Stimulated activated CD4-positive, alpha-beta T cell treated with anti-CD3 and anti-CD28 coated beads, Interleukin-1b, Interleukin-23, amount 100 ng/mL, for 4 hours (primary cell): ENCODE measurements around the gene HDAC5.
A peak's percentile ranks its signal among the peaks of the same experiment; 100 is the strongest.
"Not testable (repeated sequence)": the region's sequence is repeated elsewhere in the genome, so short reads cannot be mapped to it uniquely, and the experiment has no call there.

Experiments used
- DNase-seq, 2 donors: peaks; one replicate each; pipeline ENCODE4 v3.0.0-alpha.2; 2020; ENCODE audit warnings: low read depth in 2 of 2

The HDAC5 gene

GRCh38 chr17:44067545-44067940 lies 55.9 kb downstream of the HDAC5 start:
- no peak for DNase-seq

GRCh38 chr17:44066204-44066930 lies 57.1 kb downstream of the HDAC5 start, which contains the start of gene LSM12:
LSM12 (minus strand) TSS chr17:44066671; CDS start chr17:44066587, 84 bp downstream.
- DNase-seq = peak; percentile 84 to 91

GRCh38 chr17:44065668-44066203 lies 57.7 kb downstream of the HDAC5 start:
- peak in 1 of 2 donors; percentile 11 for DNase-seq

- DNase-seq = no peak
These were observed 59.5 kb downstream of the HDAC5 start for GRCh38 chr17:44063704-44064639.

DNA sequence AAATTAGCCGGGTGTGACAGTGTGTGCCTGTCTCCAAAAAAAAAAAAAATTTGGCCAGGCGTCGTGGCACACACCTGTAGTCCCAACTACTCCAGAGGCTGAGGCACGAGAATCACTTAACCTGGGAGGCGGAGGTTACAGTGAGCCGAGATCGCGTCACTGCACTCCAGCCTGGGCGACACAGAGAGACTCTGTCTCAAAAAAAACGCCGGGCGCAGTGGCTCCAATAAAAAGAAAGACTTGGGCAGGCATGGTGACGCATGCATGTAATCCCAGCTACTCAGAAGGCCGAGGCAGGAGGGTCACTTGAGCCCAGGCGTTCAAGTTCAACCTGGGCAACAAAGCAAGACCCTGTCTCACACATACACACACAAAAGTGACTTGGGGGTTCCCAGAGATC lies 60.6 kb downstream of the HDAC5 start:
- DNase-seq = no peak

- no peak for DNase-seq
These were observed 62.0 kb downstream of the HDAC5 start for GRCh38 chr17:44061446-44061845.

DNA sequence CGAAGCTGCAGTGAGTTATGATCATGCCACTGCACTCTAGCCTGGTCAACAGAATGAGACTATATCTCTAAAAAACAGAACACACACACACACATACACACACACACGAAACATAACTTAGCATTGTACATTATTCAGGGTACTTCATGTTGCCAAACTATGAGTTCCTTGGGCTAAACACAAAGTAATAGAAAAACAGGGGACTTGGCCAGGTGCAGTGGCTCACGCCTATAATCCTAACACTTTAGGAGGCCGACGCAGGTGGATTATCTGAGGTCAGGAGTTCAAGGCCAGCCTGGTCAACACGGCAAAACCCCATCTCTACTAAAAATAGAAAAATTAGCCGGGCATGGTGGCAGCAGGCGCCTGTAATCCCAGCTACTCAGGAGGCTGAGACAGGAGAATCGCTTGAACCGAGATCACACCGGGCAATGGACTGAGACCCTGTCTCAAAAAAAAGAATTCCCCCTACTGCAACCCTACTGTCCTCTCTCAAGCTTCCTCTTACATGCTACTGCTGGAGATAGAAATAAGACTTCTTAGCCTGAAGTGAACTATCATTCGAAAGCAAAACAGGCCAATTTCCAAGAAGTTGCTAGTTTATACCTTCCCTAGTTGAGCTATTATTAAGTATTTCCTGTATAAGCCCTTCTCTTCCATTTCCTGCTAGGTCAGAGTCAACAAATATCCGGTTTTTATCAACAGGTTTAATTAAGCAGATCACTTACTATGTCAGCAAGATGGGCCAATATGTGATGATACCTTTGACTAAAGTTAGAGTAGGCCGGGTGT lies 64.1 kb downstream of the HDAC5 start:
- DNase-seq = no peak

GRCh38 chr17:44053125-44053872 lies 70.1 kb downstream of the HDAC5 start:
- no peak for DNase-seq

- no peak for DNase-seq
These were observed 74.0 kb downstream of the HDAC5 start for GRCh38 chr17:44049294-44050060.

- not testable (repeated sequence) for DNase-seq
These were observed 76.5 kb downstream of the HDAC5 start for GRCh38 chr17:44046893-44047292.

- DNase-seq = no peak
These were observed 78.0 kb downstream of the HDAC5 start for GRCh38 chr17:44045486-44045885.

DNA sequence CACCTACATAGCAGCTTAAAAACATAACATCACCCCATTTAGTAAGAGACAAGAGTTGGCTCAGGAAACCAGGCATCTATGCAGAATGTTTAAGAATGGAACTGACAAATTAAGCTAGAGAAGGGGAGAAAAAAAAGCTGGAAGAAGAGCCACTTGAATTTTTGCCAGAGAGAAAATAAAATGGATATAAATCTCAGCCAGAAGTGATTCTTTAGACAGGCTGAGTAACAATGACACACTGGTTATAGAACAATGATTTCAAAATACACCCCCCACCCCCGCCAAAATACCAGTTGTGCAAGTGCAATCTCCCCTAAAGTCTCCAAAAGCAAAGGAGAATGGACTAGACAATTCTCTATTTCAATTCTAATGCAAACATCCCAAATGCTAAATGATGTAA lies 79.4 kb downstream of the HDAC5 start:
- DNase-seq = no peak

DNA sequence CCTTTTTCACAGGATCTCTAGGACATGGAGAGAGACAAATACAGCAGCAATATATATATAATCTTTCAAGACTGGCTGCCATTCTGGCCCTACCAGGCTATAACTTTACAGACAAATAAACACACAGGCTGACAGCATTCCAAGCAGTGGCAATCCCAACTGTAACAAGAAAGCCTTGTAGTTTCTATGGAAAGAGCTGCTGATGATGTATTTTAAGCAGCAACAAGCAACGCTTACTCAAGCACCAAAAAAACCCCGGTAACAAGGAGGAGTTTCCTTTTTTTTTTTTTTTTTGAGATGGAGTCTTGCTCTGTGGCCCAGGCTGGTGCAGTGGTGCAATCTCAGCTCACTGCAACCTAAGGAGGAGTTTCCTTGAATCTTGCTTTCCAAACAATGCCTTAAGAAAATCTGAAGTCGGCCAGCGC lies 80.2 kb downstream of the HDAC5 start:
- no peak for DNase-seq

DNA sequence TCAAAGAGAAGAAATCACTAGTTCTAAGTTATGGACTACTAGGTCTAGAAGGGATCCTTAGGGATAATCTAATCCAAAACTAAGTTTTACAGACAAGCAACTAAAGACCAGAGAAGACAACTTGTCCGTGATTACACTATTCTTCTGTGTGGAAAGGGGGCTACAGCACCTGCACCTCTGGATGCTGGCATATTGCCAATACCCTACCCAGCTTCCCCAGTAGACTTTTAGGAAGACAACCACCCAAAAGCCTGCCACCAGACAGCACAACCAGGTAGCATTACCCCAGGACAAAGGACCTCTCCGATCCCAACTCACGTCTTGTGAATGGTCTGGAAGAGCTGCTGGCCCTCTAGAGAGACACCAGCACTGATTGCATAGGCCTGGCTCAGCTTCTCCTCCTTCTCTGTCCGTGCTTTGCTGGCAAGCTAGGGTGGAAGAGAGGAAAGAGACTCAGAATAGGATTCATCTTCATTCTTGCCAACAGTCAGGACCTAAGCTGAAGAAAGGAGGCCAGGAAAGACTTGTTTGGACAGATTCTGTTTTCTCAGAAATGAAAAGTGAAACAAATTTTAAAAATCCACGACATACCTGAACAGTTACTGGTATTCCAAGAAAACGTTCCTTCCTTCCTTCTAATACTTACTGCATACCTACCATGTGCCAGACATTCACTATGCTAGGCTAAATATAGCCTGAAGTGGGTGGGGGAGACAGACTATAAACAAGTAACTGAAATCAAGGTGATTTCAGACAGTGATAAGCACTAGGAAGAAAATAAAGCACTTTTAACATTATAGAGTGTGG lies 83.4 kb downstream of the HDAC5 start:
- no peak for DNase-seq

- no peak for DNase-seq
These were observed 84.8 kb downstream of the HDAC5 start for GRCh38 chr17:44038604-44039011.

DNA sequence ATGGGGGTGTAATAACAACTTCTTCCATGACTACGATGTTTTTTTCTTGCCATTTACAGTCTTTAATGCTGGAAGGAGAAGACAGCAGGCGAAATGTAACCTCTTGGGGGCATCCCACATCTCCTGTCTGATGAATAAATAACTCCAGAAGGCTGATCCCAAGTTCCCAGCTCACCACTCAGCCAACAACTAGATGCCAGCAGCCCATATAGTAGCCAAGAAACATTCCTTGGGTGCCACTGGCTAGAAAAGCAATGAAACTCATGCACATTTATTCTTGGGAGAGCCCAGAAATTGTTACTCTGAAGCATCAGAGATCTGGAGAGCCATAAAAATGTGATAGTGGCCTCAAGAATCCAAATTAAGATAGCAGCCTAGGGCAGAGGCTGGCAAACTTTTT lies 86.0 kb downstream of the HDAC5 start:
- no peak for DNase-seq

- DNase-seq = not testable (repeated sequence)
These were observed 88.8 kb downstream of the HDAC5 start for GRCh38 chr17:44034688-44035087.

DNA sequence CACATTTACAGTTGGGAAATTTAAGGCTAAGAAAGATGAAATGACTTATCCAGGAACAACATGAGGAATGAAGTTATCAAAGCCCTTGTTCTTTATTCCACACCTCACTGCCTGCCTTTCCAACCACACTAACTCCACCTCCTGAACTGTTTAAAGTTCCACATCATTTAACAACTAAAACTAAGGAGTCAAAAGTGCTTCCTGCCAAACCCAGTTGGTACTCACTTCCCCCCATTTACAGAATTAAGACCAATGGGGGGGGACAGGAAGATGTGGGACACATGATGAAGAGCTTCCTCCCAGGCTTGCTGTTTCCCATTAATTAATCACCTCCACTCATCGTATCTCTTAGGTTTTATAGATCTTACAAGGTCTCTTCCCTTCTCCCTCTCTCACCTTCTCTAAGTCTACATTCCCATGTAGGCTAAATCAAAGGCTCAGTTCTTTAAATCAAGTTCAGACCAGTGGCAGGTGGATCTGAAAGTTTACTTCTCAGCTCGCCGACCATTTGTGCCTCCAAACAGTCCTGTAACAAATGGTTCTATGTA lies 89.5 kb downstream of the HDAC5 start:
- DNase-seq = no peak

DNA sequence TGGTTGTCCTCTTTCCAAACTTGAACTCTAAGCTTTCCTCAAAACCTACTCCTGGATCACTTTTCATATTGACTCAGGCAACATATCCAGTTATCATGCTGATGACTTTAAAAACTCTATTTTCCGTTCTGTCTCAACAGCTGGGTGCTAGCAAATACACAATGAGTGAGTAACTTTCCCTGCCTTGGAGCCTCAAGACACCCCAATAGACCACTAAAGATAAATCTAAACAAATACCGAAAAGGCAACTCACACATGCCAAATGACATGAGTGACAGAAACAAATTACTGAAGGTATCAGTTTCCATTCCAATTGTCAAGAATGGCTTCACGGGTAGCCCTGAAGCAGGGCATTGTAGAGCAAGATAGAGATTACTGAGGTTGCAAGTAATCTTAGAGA lies 93.0 kb downstream of the HDAC5 start:
- no peak for DNase-seq
